Stomach (tissue), 4 donors: ENCODE measurements around the gene PARD3.

ENCODE experiments used
- CTCF ChIP-seq, 7 experiments: fragments of 450-650 bp in 4 of 7; fragments of 200-600 bp in 3 of 7; sonication (generic) in 3 of 7; IDR thresholded peaks; one replicate each; pipeline ENCODE4 v1.5.1; 2016 to 2019; ENCODE audit warnings: antibody characterized with exemption in 7 of 7, control low read depth in 2 of 7, mild to moderate bottlenecking in 1 of 7
- POLR2A ChIP-seq, 4 donors: fragments of 450-650 bp; IDR thresholded peaks; one replicate each; pipeline ENCODE4 v1.6.1; 2016; ENCODE audit warnings: antibody characterized with exemption in 4 of 4, control low read depth in 2 of 4, mild to moderate bottlenecking in 1 of 4, moderate library complexity in 1 of 4

GRCh38 chr10:34492081-34492480 lies 323.0 kb downstream of the PARD3 start:
- TF ChIP-seq CTCF (IDR thresholded peaks at IDR 0.05) (no peak), POLR2A (IDR thresholded peaks at IDR 0.05) (no peak)
